Measurements from ENCODE around the gene TJP2. TPM values are rescaled to one million over a fixed set of nuclear protein-coding genes. Genes with fewer than 3 reads are reported as not detected.

The TJP2 gene
- 12.1 and 15.2 TPM in 2 replicates for total RNA-seq (2014; rRNA removed; shearing (Covaris generic))
- polyA plus RNA-seq (2015; cell fraction: cytosol; rRNA removed), result 19.6 and 22.1 TPM in 2 replicates
- 13.5 and 38.3 TPM in 2 replicates for polyA plus RNA-seq (2015; cell fraction: nucleus; rRNA removed)

DNA sequence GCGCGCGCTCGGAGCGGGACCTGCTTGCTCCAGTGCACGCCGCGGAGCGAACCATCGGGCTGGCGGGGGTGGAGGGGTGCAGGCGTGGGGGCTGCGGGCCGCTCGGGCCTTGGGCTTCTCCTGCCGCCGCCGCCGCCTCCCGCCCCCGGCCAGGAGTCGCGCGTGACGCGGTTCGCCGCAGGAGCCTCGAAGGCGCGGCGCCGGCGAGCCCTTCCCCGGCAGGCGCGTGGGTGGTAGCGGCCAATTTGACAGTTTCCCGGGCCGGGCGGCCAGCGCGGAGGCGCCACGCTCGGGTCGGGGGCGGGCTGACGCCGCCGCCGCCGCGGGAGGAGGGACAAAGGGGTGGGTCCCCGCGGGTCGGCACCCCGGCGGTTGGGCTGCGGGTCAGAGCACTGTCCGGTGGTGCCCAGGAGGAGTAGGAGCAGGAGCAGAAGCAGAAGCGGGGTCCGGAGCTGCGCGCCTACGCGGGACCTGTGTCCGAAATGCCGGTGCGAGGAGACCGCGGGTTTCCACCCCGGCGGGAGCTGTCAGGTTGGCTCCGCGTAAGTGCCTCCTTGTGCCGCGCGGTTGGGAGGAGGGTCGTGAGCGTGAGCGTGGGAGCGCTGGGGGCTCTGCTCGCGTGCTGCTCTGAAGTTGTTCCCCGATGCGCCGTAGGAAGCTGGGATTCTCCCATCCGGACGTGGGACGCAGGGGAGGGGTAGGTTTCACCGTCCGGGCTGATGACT is at the start of gene TJP2:
Gene TJP2, plus strand, starts transcription at position 387 of the 725 bp plus-strand sequence. Its CDS starts 96 bp downstream, at position 483.
- peak; percentile 76 for DNase-seq (ENCODE audit: low read depth, low spot score)
- in situ Hi-C loops (cut with HindIII; ENCODE audit: low pct_unique_long_range_greater_than_20kb, low sequenced_read_pairs), result no loop called here

DNA sequence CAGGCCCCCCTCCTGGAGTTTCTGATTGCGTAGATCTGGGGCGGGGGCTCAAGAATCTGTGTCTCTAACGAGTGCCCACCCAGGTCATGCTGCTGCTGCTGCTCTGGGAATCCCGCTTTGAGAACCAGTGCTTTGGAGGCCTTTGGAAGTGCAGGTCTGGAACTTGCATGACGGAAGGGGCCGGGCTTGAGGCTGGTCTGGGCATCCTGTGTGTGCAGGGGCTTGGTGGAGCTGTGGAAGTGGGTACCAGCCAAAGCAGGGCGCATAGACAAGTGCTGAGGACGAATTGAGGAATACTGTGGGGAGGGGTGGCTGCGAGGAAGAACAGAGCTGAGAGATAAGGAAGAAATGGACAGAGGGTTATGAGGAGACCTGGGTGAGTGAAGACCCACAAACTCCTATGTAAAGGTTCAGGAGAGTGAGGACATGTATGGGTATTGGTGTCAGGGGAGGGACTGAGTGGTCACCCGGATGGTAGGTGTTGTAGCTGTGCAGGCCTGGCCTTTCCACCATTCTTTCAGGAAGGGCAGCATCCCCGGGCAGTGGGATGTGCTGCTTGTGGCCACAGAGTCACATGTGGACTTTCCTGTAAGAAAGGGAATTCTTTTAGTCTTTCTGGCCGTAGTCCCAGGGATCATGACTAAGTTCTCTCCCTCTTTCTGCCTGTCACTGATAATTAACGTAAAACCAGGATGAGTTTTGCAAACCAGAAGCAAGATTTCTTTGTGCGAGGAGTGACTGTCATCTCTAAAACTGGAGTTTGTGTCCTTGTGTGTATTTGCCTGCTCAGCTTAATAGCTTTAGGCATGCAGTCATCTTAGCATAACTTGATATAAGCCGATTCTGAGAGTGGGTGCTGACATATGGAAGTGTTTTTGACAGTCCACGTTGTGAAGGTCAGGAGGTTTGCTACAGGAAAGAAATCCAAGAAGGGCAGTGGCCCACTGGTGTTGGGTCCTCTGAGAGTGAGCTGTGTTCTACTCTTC is 43.3 kb upstream of the TJP2 start:
- peak; percentile 60 for DNase-seq (ENCODE audit: low read depth, low spot score)
- in situ Hi-C loops (cut with HindIII; ENCODE audit: low pct_unique_long_range_greater_than_20kb, low sequenced_read_pairs), result no loop called here

DNA sequence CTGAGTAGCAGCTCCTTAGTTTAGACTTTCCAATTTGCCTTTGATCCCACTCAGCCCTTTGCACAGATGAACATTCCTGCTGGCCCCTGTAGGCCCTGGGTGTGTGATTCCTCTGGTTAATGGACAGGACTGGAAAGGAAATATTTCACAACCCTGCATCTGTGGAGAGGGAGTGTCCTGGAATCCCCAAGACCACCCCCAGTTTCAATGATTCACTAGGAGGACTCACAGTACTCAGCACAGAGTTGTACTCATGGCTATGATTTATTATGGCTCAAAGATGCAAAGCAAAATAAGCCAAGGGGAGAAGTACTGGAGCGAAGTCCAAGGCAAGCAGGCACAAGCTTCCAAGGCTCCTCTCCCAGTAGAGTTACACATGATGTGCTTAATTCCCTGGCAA is 42.4 kb upstream of the TJP2 start:
- no peak for DNase-seq (ENCODE audit: low read depth, low spot score)
- in situ Hi-C loops (cut with HindIII; ENCODE audit: low pct_unique_long_range_greater_than_20kb, low sequenced_read_pairs), result no loop called here

DNA sequence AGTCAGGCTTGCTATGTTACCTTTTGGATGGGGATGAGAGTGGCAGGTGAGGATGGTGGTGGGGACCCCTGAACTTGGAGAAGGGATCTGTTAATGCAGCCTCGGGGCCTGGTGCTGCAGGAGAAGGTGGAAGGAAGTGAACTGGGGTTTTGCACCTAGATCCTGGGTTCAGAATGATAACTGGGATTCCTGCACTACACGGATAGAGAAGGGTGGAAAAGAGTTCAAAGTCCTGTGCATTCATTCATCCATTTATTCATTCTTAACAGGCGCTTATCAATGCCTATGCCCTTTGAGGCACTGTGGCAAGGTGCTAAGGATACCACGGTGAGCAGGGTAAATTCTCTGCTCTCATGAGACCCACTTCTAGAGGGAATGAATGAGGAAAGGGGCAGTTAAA is 41.7 kb upstream of the TJP2 start:
- DNase-seq (ENCODE audit: low read depth, low spot score), result no peak
- in situ Hi-C loops (cut with HindIII; ENCODE audit: low pct_unique_long_range_greater_than_20kb, low sequenced_read_pairs), result no loop called here

DNA sequence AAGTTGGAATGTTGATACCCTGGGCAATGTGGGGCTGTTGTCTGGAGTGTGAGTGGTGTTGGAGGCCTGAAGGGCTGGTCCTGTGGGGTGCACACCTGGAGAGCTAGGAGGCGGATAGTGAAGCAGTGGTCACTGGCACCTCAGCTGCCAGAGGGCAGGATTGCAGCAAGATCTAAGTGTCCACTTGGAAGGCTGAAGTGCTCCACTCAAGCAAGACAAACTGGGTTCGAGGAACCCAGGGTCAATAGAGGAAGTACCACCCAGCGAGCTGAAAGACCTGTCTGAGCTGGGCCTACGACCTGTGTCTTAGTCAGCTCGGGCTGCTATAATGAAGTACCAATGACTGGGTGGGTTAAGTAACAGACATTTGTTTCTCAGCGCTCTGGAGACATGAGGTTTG is 39.7 kb upstream of the TJP2 start:
- DNase-seq (ENCODE audit: low read depth, low spot score), result no peak
- in situ Hi-C loops (cut with HindIII; ENCODE audit: low pct_unique_long_range_greater_than_20kb, low sequenced_read_pairs), result no loop called here

DNA sequence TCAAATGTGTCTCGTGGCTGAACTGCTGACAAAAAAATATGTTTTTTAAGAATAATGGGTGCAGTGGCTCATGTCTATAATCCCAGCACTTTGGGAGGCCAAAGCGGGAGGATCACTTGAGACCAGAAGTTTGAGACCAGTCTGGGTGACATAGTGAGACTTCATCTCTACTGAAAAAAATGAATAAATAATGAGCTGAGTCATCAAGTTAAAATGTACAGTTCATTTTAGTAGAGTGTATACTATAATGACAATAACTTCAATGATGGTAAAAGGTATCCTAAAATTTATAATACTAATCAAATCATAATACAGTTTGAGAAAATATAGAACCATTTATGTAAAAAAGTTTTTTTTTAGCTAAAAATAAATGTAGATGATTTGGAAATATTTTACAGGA is 37.9 kb upstream of the TJP2 start:
- no peak for DNase-seq (ENCODE audit: low read depth, low spot score)
- in situ Hi-C loops (cut with HindIII; ENCODE audit: low pct_unique_long_range_greater_than_20kb, low sequenced_read_pairs), result no loop called here

DNA sequence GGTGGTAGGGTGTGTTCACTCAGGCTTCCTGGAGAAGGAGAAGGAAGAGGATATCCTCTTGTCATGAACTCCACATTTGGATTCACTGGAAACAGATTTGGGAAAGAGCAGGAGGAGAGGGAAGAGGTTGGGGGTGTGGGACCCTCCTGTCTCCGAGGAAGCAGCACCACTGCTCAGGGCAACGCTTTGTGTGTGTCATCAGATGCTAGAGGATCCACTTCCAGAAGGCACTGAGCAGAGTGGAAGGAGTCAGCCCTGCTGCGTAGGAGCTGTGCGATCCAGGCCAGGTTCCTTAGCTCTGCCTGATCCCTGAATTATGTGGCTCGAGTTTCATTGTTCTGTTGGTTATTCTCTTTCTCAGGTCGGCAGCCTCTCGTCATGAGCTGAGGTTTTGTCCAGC is 37.3 kb upstream of the TJP2 start:
- no peak for DNase-seq (ENCODE audit: low read depth, low spot score)
- in situ Hi-C loops (cut with HindIII; ENCODE audit: low pct_unique_long_range_greater_than_20kb, low sequenced_read_pairs), result no loop called here

DNA sequence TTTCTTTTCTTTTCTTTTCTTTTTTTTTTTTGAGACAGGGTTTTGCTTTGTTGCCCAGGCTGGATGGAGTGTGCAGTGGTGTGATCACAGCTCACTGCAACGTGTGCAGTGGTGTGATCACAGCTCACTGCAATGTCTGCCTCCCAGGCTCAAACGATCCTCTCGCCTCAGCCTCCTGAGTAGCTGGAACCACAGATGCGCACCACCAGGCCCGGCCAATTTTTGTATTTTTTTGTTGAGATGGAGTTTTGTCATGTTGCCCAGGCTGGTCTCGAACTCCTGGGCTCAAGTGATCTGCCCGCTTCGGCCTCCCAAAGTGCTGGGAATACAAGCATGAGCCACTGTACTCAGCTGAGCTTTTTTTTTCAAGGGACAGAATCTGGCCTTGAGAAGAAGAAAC is 36.8 kb upstream of the TJP2 start:
- no peak for DNase-seq (ENCODE audit: low read depth, low spot score)
- in situ Hi-C loops (cut with HindIII; ENCODE audit: low pct_unique_long_range_greater_than_20kb, low sequenced_read_pairs), result no loop called here

DNA sequence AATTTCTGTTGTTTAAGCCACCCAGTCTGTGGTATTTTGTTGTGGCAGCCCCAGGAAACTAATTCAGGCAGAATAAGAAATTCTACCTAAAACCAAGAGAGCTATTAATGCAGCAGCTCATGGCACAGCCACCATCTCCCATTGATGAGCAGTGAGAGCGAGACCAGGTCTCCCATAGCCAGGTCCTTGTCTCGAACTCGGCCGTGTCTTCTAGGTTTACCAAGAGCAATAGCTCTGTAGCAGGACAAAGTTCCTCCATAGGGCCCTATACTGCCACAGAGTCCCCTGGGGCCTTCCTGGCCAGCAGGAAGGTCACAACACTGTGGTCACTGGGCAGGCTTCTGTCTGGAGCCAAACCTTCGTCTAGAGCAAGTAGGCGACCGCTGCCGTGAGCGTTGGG is 34.5 kb upstream of the TJP2 start:
- in situ Hi-C loops (cut with HindIII; ENCODE audit: low pct_unique_long_range_greater_than_20kb, low sequenced_read_pairs), result no loop called here
- no peak for DNase-seq (ENCODE audit: low read depth, low spot score)

DNA sequence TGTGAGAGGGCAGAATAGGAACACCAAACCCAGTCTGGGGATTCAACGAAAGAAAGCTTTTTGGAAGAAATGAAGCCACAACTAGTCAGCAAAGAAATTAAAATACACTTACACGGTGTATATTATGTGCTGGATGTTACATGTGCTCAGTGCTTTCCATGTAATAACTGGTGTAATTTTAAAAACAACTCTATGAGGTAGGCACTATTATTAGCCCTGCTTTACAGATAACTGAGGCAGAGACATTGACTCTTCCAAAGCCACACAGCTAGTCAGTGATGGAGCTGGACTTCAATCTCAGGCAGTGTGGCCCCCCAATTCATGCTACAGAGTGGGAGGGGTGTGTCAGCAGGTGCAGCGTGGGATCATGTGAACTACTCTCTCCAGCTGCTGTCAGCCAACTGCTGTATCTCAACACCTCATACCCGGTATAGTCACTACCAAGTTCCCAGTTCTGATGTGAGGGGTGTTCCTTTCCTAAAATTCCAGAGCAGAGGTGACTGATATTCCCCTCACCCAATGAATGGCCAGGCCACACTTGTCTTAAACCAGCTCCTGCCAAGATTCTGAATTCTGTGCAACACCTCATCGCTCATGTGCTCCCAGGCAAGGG is 33.8 kb upstream of the TJP2 start:
- no peak for DNase-seq (ENCODE audit: low read depth, low spot score)
- in situ Hi-C loops (cut with HindIII; ENCODE audit: low pct_unique_long_range_greater_than_20kb, low sequenced_read_pairs), result no loop called here

DNA sequence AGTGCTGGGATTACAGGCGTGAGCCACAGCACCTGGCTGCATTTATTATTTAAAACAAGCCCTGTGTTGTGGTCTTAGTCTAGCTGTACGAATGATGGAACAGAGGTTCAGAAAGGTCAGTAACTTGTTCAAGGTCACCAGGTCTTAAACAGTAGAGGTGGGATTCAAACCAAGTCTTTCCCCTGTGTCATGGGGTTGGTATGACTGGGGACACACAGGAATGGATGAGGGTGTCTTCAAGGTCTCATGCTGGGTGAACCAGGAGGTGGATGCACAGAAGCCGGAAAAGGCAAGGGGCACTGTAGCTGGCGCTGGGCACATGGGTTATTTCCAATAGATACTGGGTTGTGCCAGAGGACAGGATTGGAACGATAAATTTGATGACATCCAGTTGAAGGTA is 32.2 kb upstream of the TJP2 start:
- DNase-seq (ENCODE audit: low read depth, low spot score), result no peak
- in situ Hi-C loops (cut with HindIII; ENCODE audit: low pct_unique_long_range_greater_than_20kb, low sequenced_read_pairs), result no loop called here

DNA sequence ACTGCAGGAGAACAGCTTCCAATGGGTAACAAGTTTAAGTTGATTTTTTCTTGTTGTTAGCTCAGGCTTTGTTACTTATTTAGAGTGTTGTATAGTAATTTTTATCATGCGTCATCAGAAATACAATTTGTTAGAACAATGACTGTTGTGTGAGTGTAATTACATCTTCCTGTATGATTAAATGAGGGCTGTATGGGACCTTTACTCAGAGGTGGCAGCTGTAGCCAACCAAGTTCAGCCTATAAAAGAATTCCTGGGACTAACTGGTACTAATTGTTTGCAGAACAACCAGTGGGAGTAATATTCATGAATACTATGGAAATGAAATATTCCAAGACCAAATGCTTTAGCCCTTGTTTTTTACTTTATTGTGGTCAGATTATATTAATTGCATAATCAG is 30.8 kb upstream of the TJP2 start:
- DNase-seq (ENCODE audit: low read depth, low spot score), result no peak
- in situ Hi-C loops (cut with HindIII; ENCODE audit: low pct_unique_long_range_greater_than_20kb, low sequenced_read_pairs), result no loop called here

DNA sequence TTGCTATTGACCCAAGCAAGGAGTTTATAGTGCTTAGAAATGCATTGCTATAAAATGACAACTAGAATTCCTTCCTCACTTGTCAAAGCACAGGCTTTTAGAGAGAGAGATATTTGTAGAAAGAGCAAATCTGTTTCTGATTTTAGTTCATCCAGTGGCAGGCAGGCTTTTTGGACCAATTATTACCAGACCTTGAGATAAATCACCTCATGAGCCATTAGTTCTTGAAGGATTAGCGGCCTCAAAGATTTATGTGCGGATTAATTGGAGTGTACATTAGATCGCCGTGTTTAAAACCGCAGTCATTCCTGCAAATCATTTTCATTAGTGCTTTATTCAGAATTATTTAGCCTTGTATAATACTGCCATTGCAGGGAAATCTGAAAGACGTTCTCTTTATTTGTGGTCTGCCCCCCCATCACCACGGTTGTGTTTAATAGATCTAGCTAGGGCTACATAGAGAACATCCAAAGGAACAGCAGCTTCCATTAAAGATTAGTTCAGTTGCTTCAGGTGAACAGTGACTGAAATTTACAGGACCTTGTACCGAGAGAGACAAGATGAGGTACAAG is 28.8 kb upstream of the TJP2 start:
- no peak for DNase-seq (ENCODE audit: low read depth, low spot score)
- in situ Hi-C loops (cut with HindIII; ENCODE audit: low pct_unique_long_range_greater_than_20kb, low sequenced_read_pairs), result no loop called here

DNA sequence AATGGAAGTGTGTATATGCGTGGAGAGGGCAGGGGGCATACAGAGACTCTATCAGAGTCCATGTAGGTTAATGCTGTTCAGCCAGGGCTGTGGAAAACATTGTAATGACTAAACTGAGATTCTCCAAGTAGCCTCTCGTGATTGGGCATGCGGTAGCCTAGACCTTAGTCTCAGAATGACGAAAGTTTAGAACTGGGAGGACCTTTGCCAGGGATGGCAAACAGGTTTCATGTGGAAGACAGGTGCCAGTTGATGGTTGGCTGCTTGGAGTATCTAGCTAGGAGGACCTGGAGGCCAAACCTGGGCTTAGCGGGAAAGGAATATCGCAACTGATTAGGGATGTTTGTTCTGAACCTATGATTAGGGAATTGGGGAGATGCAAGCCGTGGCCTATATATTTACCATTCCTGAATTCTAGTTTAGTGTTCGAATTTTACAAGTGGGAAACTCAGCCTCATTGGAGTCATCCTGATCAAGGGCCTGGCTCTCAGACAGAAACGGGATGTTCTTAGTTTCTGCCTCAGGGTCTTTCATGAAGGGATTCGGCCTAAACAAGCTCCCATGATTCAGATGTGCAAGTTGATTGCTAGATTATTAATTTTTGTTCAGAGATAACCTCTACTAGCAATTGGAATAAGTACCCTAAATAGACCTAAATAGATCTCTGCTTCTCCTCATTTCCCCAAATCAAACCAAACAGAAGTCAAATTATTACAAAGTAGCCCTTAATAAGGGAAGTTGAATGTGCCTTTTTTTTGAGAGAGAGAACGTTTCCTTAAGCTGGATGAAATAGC is 26.8 kb upstream of the TJP2 start:
- in situ Hi-C loops (cut with HindIII; ENCODE audit: low pct_unique_long_range_greater_than_20kb, low sequenced_read_pairs), result no loop called here
- no peak for DNase-seq (ENCODE audit: low read depth, low spot score)

DNA sequence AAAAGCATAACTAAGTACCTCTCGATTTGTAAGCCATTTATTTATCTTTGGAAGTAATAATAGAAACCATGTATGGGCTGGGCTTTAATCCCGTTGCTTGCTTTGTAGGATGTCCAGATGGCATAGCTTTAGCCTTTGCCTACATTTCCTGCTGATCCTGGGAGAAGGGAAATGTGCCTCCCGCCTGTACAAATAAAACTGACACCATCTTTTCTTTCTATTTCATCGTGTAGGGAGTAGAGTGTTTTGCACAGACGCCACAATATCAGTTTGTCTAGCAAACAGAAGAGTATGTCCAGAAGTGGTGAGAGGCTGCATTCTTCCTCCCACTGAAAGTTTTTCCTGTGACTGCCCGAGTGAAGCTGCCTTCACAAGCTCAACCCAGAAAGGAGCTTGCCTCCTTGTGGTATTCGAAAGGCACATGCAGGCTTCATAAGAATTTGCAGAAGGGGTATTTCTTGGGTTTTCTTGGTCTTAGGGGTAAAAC is 24.7 kb upstream of the TJP2 start:
- in situ Hi-C loops (cut with HindIII; ENCODE audit: low pct_unique_long_range_greater_than_20kb, low sequenced_read_pairs), result no loop called here
- DNase-seq (ENCODE audit: low read depth, low spot score), result peak; percentile 59

DNA sequence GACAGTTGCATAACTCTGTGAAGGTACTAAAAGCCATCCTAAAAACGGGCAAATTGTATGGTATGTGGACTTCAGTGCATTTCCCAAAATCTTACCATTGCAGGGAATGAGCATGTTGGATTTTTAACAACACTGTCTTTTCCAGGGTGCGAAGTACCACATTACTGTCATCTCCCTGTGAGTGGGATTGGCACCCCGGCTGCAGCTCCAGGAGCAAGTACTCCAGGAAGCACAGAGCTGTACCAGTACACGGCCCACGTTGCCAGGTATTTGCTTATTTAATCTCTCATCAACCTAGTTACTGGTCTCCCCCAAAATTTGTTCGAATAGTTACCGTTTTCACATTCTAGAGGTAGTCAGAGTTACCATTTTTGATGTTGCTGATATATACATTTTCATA is 22.6 kb upstream of the TJP2 start:
- in situ Hi-C loops (cut with HindIII; ENCODE audit: low pct_unique_long_range_greater_than_20kb, low sequenced_read_pairs), result no loop called here
- no peak for DNase-seq (ENCODE audit: low read depth, low spot score)

All from SK-MEL-5 (cell line).